ENCODE results near the gene POLE3.
"Not testable (repeated sequence)": the region's sequence is repeated elsewhere in the genome, so short reads cannot be mapped to it uniquely, and the experiment has no call there.

The POLE3 gene

GRCh38 chr9:113401027-113401792 is 9.3 kb downstream of the POLE3 start, which contains the start of gene ALAD:
Gene ALAD, minus strand, starts transcription at chr9:113401284. Its CDS starts 7,725 bp downstream, at chr9:113393559.
- peak; percentile 93 to 94 for DNase-seq

- no peak for DNase-seq
These were observed 10.8 kb downstream of the POLE3 start for GRCh38 chr9:113399646-113400200.

GRCh38 chr9:113398796-113399195 is 11.7 kb downstream of the POLE3 start:
- no peak for DNase-seq

GRCh38 chr9:113397203-113397631 is 13.3 kb downstream of the POLE3 start:
- DNase-seq = no peak

GRCh38 chr9:113395000-113395861 is 15.2 kb downstream of the POLE3 start:
- no peak for DNase-seq

GRCh38 chr9:113393281-113393680 is 17.2 kb downstream of the POLE3 start:
- DNase-seq = no peak

GRCh38 chr9:113391917-113392316 is 18.6 kb downstream of the POLE3 start:
- DNase-seq = no peak

GRCh38 chr9:113390192-113390960 is 20.1 kb downstream of the POLE3 start:
- no peak for DNase-seq

- no peak for DNase-seq
These were observed 21.0 kb downstream of the POLE3 start for GRCh38 chr9:113389451-113389850.

GRCh38 chr9:113388833-113389232 is 21.6 kb downstream of the POLE3 start:
- no peak for DNase-seq

- DNase-seq = no peak
These were observed 22.8 kb downstream of the POLE3 start for GRCh38 chr9:113387560-113388230.

- DNase-seq = peak; percentile 26 to 49
These were observed 23.7 kb downstream of the POLE3 start for GRCh38 chr9:113386571-113387393.

GRCh38 chr9:113381909-113382411 is 28.5 kb downstream of the POLE3 start:
- DNase-seq = no peak

GRCh38 chr9:113381441-113381840 is 29.0 kb downstream of the POLE3 start:
- DNase-seq = not testable (repeated sequence)

GRCh38 chr9:113380869-113381378 is 29.6 kb downstream of the POLE3 start:
- no peak for DNase-seq

- DNase-seq = not testable (repeated sequence)
These were observed 30.7 kb downstream of the POLE3 start for GRCh38 chr9:113379829-113380210.

GRCh38 chr9:113379094-113379828 is 31.2 kb downstream of the POLE3 start:
- not testable (repeated sequence) for DNase-seq

- DNase-seq = peak; percentile 54 to 69
These were observed 33.6 kb downstream of the POLE3 start, which contains the start of gene HDHD3 for GRCh38 chr9:113376634-113377567. Gene HDHD3, minus strand, starts transcription at chr9:113376986. Its CDS starts 2,632 bp downstream, at chr9:113374354.
